ENCODE results near the gene HOXB9.

- TF ChIP-seq ESRRG (CRISPR knock-in tag; IDR thresholded peaks at IDR 0.05) (no peak), ZNF8 (CRISPR knock-in tag; IDR thresholded peaks at IDR 0.05) (no peak), PATZ1 (CRISPR knock-in tag; IDR thresholded peaks at IDR 0.05; ENCODE audit: borderline replicate concordance) (no peak), RARB (CRISPR knock-in tag; IDR thresholded peaks at IDR 0.05) (no peak), TOX (CRISPR knock-in tag; IDR thresholded peaks at IDR 0.05; ENCODE audit: borderline replicate concordance) (no peak), ZNF565 (CRISPR knock-in tag; conservative IDR thresholded peaks at IDR 0.05; ENCODE audit: low read depth) (no peak), ZC3H10 (CRISPR knock-in tag; IDR thresholded peaks at IDR 0.05) (no peak), TCF4 (CRISPR knock-in tag; IDR thresholded peaks at IDR 0.05; ENCODE audit: borderline replicate concordance) (no peak), ARNTL (CRISPR knock-in tag; IDR thresholded peaks at IDR 0.05; ENCODE audit: borderline replicate concordance, low read depth) (no peak), ISL1 (CRISPR knock-in tag; IDR thresholded peaks at IDR 0.05) (no peak), ZFP3 (CRISPR knock-in tag; IDR thresholded peaks at IDR 0.05) (no peak), ZNF70 (CRISPR knock-in tag; IDR thresholded peaks at IDR 0.05) (no peak), CSDC2 (CRISPR knock-in tag; IDR thresholded peaks at IDR 0.05) (no peak), PPARA (CRISPR knock-in tag; IDR thresholded peaks at IDR 0.05; ENCODE audit: borderline replicate concordance) (no peak)
Observed at GRCh38 chr17:48584223-48584741, 41.9 kb downstream of the HOXB9 start.

Measured in SK-N-SH treated with all-trans-retinoic acid at 6 μM for 48 hours (cell line).